ENCODE data around the gene PIP4K2A.

GRCh38 chr10:22702348-22702747 lies 12.0 kb downstream of the PIP4K2A start:
- TF ChIP-seq CTCF (IDR thresholded peaks at IDR 0.05) (no peak), POLR2A (IDR thresholded peaks at IDR 0.05) (no peak)
